ENCODE data around the gene ARMH3. TPM values are rescaled to one million over a fixed set of nuclear protein-coding genes. Genes with fewer than 3 reads are reported as not detected.

ARMH3 gene
- total RNA-seq, 1 donor from 2014 or later: 10.7 TPM

DNA sequence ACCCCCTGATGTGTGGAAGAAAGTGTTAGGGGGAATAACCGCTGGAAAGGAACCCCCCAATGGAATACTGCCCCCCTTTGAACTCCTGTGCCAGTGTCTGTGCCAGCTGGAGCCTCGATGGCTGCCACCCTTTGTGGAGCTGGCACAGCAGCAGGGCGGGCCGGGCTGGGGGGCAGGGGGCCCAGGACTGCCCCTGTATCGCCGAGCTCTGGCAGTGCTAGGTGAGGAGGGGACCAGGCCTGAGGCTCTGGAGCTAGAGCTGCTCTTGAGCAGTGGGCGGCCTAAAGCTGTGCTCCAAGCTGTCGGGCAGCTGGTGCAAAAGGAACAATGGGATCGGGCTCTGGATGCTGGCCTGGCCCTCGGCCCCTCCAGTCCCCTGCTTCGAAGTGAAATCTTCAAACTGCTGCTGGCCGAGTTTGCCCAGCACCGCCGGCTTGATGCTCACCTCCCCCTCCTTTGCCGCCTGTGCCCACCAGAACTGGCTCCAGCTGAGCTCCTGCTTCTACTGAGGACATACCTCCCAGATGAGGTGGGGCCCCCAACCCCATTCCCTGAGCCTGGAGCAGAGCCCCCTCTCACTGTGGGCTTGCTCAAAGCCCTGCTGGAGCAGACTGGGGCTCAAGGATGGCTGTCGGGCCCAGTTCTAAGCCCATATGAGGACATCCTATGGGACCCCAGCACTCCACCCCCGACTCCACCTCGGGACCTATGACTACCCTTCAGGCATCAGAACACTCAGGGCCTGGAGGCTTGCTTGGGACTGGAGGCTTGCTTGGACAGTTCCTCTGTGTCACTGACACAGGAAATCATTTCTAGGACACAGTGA is 11.3 kb upstream of the ARMH3 start:
- no peaks in the 10 kb centered on the region for H3K27me3 ChIP-seq (ENCODE audit: control insufficient read depth, insufficient read depth, low read length)
- H3K36me3 ChIP-seq (ENCODE audit: control insufficient read depth, insufficient read depth, low read length): no peaks in the 10 kb centered on the region
- TF ChIP-seq, protein P1, sequence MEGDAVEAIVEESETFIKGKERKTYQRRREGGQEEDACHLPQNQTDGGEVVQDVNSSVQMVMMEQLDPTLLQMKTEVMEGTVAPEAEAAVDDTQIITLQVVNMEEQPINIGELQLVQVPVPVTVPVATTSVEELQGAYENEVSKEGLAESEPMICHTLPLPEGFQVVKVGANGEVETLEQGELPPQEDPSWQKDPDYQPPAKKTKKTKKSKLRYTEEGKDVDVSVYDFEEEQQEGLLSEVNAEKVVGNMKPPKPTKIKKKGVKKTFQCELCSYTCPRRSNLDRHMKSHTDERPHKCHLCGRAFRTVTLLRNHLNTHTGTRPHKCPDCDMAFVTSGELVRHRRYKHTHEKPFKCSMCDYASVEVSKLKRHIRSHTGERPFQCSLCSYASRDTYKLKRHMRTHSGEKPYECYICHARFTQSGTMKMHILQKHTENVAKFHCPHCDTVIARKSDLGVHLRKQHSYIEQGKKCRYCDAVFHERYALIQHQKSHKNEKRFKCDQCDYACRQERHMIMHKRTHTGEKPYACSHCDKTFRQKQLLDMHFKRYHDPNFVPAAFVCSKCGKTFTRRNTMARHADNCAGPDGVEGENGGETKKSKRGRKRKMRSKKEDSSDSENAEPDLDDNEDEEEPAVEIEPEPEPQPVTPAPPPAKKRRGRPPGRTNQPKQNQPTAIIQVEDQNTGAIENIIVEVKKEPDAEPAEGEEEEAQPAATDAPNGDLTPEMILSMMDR (IDR thresholded peaks at IDR 0.05; ENCODE audit: insufficient read depth, low read length, poor library complexity, severe bottlenecking): no peak
- DNase-seq (ENCODE audit: low read depth): no peak
- H3K4me3 ChIP-seq (ENCODE audit: low read depth, low read length): no peak overlapping the region

DNA sequence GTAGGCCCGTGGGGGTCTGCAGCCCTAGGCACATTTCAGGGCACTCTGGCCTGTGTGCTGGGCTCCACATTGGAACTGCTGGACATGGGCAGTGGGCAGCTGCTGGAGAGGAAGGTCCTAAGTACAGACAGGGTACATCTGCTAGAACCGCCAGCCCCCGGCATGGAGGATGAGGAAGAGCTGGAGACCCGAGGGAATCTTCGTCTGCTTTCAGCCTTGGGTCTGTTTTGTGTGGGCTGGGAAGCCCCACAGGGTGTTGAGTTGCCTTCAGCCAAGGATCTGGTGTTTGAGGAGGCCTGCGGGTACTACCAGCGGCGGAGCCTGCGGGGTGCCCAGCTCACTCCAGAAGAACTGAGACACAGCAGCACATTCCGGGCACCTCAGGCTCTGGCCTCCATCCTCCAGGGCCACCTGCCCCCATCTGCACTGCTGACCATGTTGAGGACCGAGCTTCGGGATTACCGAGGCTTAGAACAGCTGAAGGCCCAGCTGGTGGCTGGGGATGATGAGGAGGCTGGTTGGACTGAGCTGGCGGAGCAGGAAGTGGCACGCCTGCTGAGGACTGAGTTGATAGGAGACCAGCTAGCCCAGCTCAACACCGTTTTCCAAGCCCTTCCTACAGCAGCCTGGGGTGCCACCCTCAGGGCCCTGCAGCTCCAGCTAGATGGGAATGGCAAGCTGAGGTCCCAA is 10.6 kb upstream of the ARMH3 start:
- Histone ChIP-seq H3K27me3 (ENCODE audit: control insufficient read depth, insufficient read depth, low read length) (no peaks in the 10 kb centered on the region), H3K4me3 (ENCODE audit: low read depth, low read length) (peak overlapping the region; percentile 79), H3K36me3 (ENCODE audit: control insufficient read depth, insufficient read depth, low read length) (no peaks in the 10 kb centered on the region)
- DNase-seq (ENCODE audit: low read depth): no peak
- TF ChIP-seq, protein P1 (IDR thresholded peaks at IDR 0.05; ENCODE audit: insufficient read depth, low read length, poor library complexity, severe bottlenecking): no peak

DNA sequence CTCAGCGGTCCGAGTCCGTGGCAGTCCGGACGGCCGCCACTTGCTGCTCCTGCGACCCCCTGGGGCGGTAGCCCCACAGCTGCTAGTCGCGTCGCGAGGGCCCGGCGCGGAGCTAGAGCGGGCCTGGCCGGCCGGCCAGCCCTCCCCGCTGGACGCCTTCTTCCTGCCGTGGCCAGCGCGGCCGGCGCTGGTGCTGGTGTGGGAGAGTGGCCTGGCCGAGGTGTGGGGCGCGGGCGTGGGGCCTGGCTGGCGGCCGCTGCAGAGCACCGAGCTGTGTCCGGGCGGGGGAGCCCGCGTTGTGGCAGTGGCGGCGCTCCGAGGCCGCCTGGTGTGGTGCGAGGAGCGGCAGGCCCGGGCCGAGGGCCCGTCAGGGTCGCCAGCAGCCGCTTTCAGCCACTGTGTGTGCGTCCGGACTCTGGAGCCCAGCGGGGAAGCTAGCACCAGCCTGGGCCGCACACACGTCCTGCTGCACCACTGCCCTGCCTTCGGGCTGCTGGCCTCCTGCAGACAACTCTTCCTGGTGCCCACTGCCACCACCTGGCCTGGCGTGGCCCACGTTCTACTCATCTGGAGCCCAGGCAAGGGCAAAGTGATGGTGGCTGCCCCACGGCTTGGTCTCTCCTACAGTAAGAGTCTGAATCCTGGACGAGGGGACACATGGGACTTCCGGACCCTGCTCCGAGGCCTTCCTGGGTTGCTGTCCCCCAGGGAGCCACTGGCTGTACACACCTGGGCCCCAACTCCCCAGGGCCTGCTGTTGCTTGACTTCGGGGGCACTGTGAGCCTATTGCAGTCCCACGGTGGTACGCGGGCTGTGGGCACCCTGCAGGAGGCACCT is 9.8 kb upstream of the ARMH3 start:
- Histone ChIP-seq H3K27me3 (ENCODE audit: control insufficient read depth, insufficient read depth, low read length) (no peaks in the 10 kb centered on the region), H3K4me3 (ENCODE audit: low read depth, low read length) (peak overlapping the region; percentile 79), H3K36me3 (ENCODE audit: control insufficient read depth, insufficient read depth, low read length) (no peaks in the 10 kb centered on the region)
- DNase-seq (ENCODE audit: low read depth): no peak
- TF ChIP-seq, protein P1 (IDR thresholded peaks at IDR 0.05; ENCODE audit: insufficient read depth, low read length, poor library complexity, severe bottlenecking): no peak

DNA sequence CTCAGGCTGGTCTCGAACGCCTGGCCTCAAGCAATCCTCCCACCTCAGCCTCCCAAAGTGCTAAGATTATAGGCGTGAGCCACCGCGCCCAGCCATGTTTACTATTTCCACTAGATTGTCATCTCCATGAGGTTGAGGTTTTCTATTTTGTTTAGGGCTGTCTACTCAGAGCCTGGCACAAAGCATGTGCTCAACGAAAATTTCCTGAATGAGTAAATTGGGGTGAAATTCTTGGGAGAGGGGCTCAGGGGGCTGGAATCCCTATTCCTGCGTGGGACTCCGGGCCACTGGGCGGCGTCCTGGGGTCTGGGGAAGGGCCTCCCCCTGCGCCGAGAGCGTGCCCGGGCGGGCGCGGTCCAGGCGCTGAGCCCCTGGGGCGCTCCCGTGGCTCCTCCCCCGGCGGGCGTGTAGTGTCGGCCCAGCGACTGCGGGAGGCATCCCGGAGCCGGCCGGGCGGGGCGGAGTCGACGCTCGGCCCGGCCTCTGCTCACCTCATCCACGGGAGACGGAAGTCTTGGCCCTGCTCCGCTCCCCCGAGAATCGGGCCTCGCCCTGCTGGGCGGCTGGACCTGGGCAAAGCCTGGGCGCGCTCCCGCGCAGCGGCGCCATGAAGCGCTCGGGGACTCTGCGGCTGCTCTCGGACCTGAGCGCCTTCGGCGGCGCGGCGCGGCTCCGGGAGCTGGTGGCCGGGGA is 9.0 kb upstream of the ARMH3 start, which contains the start of gene HPS6:
TSS of gene HPS6 (plus strand) at position 482 of the 693 bp plus-strand sequence. CDS start at position 608, 126 bp downstream.
- H3K36me3 ChIP-seq (ENCODE audit: control insufficient read depth, insufficient read depth, low read length): no peaks in the 10 kb centered on the region
- peak within 1 kb of the TSS; percentile 79 for H3K4me3 ChIP-seq (ENCODE audit: low read depth, low read length)
- peak; percentile 56 for DNase-seq (ENCODE audit: low read depth)
- H3K27me3 ChIP-seq (ENCODE audit: control insufficient read depth, insufficient read depth, low read length): no peaks in the 10 kb centered on the region
- TF ChIP-seq, protein P1 (IDR thresholded peaks at IDR 0.05; ENCODE audit: insufficient read depth, low read length, poor library complexity, severe bottlenecking): no peak

DNA sequence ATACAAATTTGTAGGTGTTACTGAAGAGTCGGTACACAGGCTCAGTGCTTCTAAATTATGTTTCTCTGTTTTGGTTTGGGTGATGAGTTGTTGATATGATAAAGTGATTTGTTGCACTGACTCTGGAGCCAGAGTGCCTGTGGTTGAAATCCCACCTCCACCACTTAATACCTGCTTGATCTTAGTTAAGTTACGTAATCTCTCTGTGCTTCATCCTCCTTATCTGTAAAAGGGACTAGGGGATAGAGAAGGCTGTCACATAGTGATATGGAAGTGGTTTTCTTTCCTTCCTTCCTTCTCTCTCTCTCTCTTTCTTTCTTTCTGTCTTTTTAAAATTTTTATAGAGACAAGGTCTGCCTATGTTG is 8.5 kb upstream of the ARMH3 start:
- Histone ChIP-seq H3K36me3 (ENCODE audit: control insufficient read depth, insufficient read depth, low read length) (no peaks in the 10 kb centered on the region), H3K4me3 (ENCODE audit: low read depth, low read length) (no peak overlapping the region), H3K27me3 (ENCODE audit: control insufficient read depth, insufficient read depth, low read length) (no peaks in the 10 kb centered on the region)
- DNase-seq (ENCODE audit: low read depth): no peak
- TF ChIP-seq, protein P1 (IDR thresholded peaks at IDR 0.05; ENCODE audit: insufficient read depth, low read length, poor library complexity, severe bottlenecking): no peak

All from kidney epithelial cell (primary cell).